ENCODE data around the gene ZNF737. TPM values are rescaled to one million over a fixed set of nuclear protein-coding genes. Genes with fewer than 3 reads are reported as not detected.

Gene ZNF737
- total and polyA plus RNA-seq, 10 of the 15 experiments (the other 5 are each of a cell fraction or from before 2014, with no cell fraction given), result 0.53 to 7.9 (median 4.4) TPM

DNA sequence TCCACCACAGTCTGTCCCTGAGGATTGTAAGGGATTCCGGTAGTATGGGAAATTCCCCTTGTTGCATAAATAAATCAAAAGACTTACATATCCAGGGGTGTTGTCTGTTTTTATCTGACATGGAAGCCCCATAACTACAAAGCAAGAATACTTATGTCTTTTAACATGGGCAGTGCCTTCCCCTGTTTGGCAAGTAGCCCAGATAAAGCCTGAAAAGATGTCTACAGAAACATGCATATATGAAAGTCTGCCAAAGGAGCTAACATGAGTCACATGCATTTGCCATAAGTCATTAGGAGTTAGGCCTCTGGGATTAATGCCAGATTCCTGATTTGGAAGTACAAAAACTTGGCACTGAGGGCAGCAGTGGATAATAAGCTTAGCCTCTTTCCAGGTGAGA is 62.1 kb downstream of the ZNF737 start:
- TF ChIP-seq TARDBP (IDR thresholded peaks at IDR 0.05; ENCODE audit: borderline replicate concordance), result no peak
- no peak for TF ChIP-seq WRNIP1 (IDR thresholded peaks at IDR 0.05; ENCODE audit: borderline replicate concordance, low read depth, low read length)
- no peak for TF ChIP-seq NR2C1 (IDR thresholded peaks at IDR 0.05)
- no peak for TF ChIP-seq CEBPB (IDR thresholded peaks at IDR 0.05; ENCODE audit: borderline replicate concordance in 1 of 2, low read depth in 2 of 2, low read length in 2 of 2)
- no peak for TF ChIP-seq RAD21 (IDR thresholded peaks at IDR 0.05; ENCODE audit: insufficient read depth, low read depth, low read length)
- TF ChIP-seq BMI1 (IDR thresholded peaks at IDR 0.05; ENCODE audit: borderline replicate concordance), result no peak
- TF ChIP-seq, protein P1, sequence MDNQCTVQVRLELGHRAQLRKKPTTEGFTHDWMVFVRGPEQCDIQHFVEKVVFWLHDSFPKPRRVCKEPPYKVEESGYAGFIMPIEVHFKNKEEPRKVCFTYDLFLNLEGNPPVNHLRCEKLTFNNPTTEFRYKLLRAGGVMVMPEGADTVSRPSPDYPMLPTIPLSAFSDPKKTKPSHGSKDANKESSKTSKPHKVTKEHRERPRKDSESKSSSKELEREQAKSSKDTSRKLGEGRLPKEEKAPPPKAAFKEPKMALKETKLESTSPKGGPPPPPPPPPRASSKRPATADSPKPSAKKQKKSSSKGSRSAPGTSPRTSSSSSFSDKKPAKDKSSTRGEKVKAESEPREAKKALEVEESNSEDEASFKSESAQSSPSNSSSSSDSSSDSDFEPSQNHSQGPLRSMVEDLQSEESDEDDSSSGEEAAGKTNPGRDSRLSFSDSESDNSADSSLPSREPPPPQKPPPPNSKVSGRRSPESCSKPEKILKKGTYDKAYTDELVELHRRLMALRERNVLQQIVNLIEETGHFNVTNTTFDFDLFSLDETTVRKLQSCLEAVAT (IDR thresholded peaks at IDR 0.05), result no peak
- CTCF ChIA-PET, result no interaction called here

More for the DNA sequence above, 62.1 kb downstream of the ZNF737 start:
- POLR2A ChIA-PET, result no interaction called here
- ATAC-seq (no peak), DNase-seq (ENCODE audit: low read depth, low spot score) (no peak), FAIRE-seq (no peak)
- no CpG with 5 or more reads among the region's 1 CpG for WGBS (ENCODE audit: insufficient coverage, insufficient replicate concordance, low lambda C conversion rate, missing lambda C conversion rate)
- SMC1A ChIA-PET (ENCODE audit: uncharacterized antibody, unreplicated experiment), result no interaction called here
- Histone ChIP-seq H3K9ac (ENCODE audit: control insufficient read depth, insufficient read depth, low read length) (no peak overlapping the region), H3K9me3 (replicated peaks; ENCODE audit: control insufficient read depth, insufficient read depth, low read length) (no peaks in the 10 kb centered on the region; the same call in 2 of the 3 replicates), H3K4me2 (ENCODE audit: control insufficient read depth, insufficient read depth) (no peak overlapping the region), H3K36me3 (ENCODE audit: control insufficient read depth in 2 of 2, insufficient read depth in 2 of 2, low read length in 1 of 2) (no peaks in the 10 kb centered on the region), H3K4me3 (no peak overlapping the region), H3K27ac (ENCODE audit: control insufficient read depth, insufficient read depth) (no peak overlapping the region), H3K4me1 (ENCODE audit: control insufficient read depth, insufficient read depth, low read length) (no peaks in the 10 kb centered on the region), H4K20me1 (ENCODE audit: control insufficient read depth, insufficient read depth) (no peaks in the 10 kb centered on the region), H3K27me3 (replicated peaks in 1 of 2; ENCODE audit: control insufficient read depth in 2 of 2, insufficient read depth in 2 of 2, low read length in 1 of 2) (no peaks in the 10 kb centered on the region), H2AFZ (ENCODE audit: control insufficient read depth, low read depth, low read length) (no peak overlapping the region), H3K79me2 (ENCODE audit: control insufficient read depth, insufficient read depth, low read length) (no peaks in the 10 kb centered on the region)
- no TSS peak for BruUV-seq (replicated peaks)
- RAD21 ChIA-PET (ENCODE audit: unreplicated experiment), result no interaction called here
- intact Hi-C loops (cut with micrococcal nuclease; ENCODE audit: unreplicated experiment), result no loop called here
- in situ Hi-C loops (cut with MboI), result no loop called here

Other genes with a start within 250 kb of the ZNF737 start
- 1.7 and 2.0 TPM in 2 replicates for gene ZNF626, start 95.8 kb upstream of the ZNF737 start, total RNA-seq (2014; rRNA removed)
- gene ZNF626, start 95.8 kb upstream of the ZNF737 start, total RNA-seq (2014; rRNA removed; fragmentation: Illumina TruSeq; extraction: Trizol), result 1.7 and 1.8 TPM in 2 replicates
- gene ZNF626, start 95.8 kb upstream of the ZNF737 start, total RNA-seq (2021), result 2.2 TPM in 2 replicates
- gene ZNF626, start 95.8 kb upstream of the ZNF737 start, polyA plus RNA-seq (2011; rRNA removed), result 1.4 and 3.7 TPM in 2 replicates
- gene ZNF626, start 95.8 kb upstream of the ZNF737 start, polyA plus RNA-seq (2014; fragmentation: Illumina TruSeq; extraction: Trizol), result 1.1 and 1.4 TPM in 2 replicates
- 1 to 10 TPM; 2.1 to 3.7 TPM for gene ZNF626, start 95.8 kb upstream of the ZNF737 start, polyA plus RNA-seq (2014; fragmentation: Nextera tagmentation; extraction: Ambion mirVana)
- 0.80 and 1.2 TPM in 2 replicates for gene ZNF626, start 95.8 kb upstream of the ZNF737 start, polyA plus RNA-seq (2014; rRNA removed)
- 1 to 10 TPM; 2.0 to 2.3 TPM for gene ZNF626, start 95.8 kb upstream of the ZNF737 start, polyA plus RNA-seq (2016; fragmentation: Nextera tagmentation; extraction: Ambion mirVana)
- 7.7 and 8.5 TPM in 2 replicates for gene ZNF66, start 210.5 kb upstream of the ZNF737 start, total RNA-seq (2014; rRNA removed)
- gene ZNF66, start 210.5 kb upstream of the ZNF737 start, total RNA-seq (2014; rRNA removed; fragmentation: Illumina TruSeq; extraction: Trizol), result 8.5 and 9.9 TPM in 2 replicates
- 4.3 and 5.8 TPM in 2 replicates for gene ZNF66, start 210.5 kb upstream of the ZNF737 start, total RNA-seq (2021)
- gene ZNF66, start 210.5 kb upstream of the ZNF737 start, polyA plus RNA-seq (2011; rRNA removed), result 4.9 and 7.7 TPM in 2 replicates
- gene ZNF66, start 210.5 kb upstream of the ZNF737 start, polyA plus RNA-seq (2014; fragmentation: Illumina TruSeq; extraction: Trizol), result 6.4 and 6.5 TPM in 2 replicates
- 1 to 10 TPM in 1 of 2 experiments, under 1 TPM in 1; 0.62 to 1.4 TPM for gene ZNF66, start 210.5 kb upstream of the ZNF737 start, polyA plus RNA-seq (2014; fragmentation: Nextera tagmentation; extraction: Ambion mirVana)
- 3.2 and 3.4 TPM in 2 replicates for gene ZNF66, start 210.5 kb upstream of the ZNF737 start, polyA plus RNA-seq (2014; rRNA removed)
- gene ZNF66, start 210.5 kb upstream of the ZNF737 start, polyA plus RNA-seq (2016; fragmentation: Nextera tagmentation; extraction: Ambion mirVana), result 1 to 10 TPM; 5.3 to 6.0 TPM

Data from GM12878 (cell line).